A673 (cell line): Measurements from ENCODE around the gene ZNF555. TPM values are rescaled to one million over a fixed set of nuclear protein-coding genes. Genes with fewer than 3 reads are reported as not detected.

Experiments
- BruUV-seq: library from RNA; stranded (reverse); fragments of 400-500 nt; replicated peaks from 2 replicates; lab custom pipeline; 2021; lab: Mats Ljungman, UMichigan
- CTCF ChIA-PET: fragments of 300-600 bp; sonication (Branson Sonifier 250); formaldehyde crosslinking; loops from one replicate; lab custom pipeline; 2022; ENCODE audit warnings: antibody characterized with exemption; lab: Charles Lee
- POLR2A ChIA-PET: fragments of 300-600 bp; sonication (Branson Sonifier 250); formaldehyde crosslinking; loops from one replicate; lab custom pipeline; 2022; ENCODE audit warnings: antibody characterized with exemption; ENCODE audit not compliant: low non-redundant PET; lab: Charles Lee
- DNase-seq: peaks from one replicate; pipeline ENCODE4 v3.0.0-alpha.2; 2015; ENCODE audit warnings: low spot score
- H3K27ac ChIP-seq: fragments of 200-600 bp; sonication (generic); 2 replicates; pipeline ENCODE4 v1.5.1; 2016; ENCODE audit warnings: mixed run types, low read depth, mild to moderate bottlenecking, mixed read lengths, antibody characterized with exemption, low read length; ENCODE audit not compliant: poor library complexity, severe bottlenecking
- H3K27me3 ChIP-seq: fragments of 200-600 bp; sonication (generic); replicated peaks from 2 replicates; pipeline ENCODE4 v1.6.1; 2017; ENCODE audit warnings: mixed run types, low read depth, mild to moderate bottlenecking, mixed read lengths, antibody characterized with exemption, low read length; ENCODE audit not compliant: insufficient read depth, poor library complexity
- H3K36me3 ChIP-seq: fragments of 200-600 bp; sonication (generic); 2 replicates; pipeline ENCODE4 v1.6.1; 2016; ENCODE audit warnings: mixed run types, mild to moderate bottlenecking, mixed read lengths, antibody characterized with exemption, low read length; ENCODE audit not compliant: insufficient read depth, poor library complexity, severe bottlenecking
- H3K4me1 ChIP-seq: fragments of 200-600 bp; sonication (generic); 2 replicates; pipeline ENCODE4 v1.6.1; 2017; ENCODE audit warnings: mixed run types, mild to moderate bottlenecking, mixed read lengths, antibody characterized with exemption, low read length; ENCODE audit not compliant: insufficient read depth, poor library complexity, severe bottlenecking
- H3K4me3 ChIP-seq: fragments of 200-600 bp; sonication (generic); 2 replicates; pipeline ENCODE4 v1.5.1; 2016; ENCODE audit warnings: low read depth, mixed run types, mild to moderate bottlenecking, mixed read lengths, low read length; ENCODE audit not compliant: poor library complexity, severe bottlenecking
- H3K9me3 ChIP-seq: fragments of 200-600 bp; sonication (generic); 2 replicates; pipeline ENCODE4 v1.6.1; 2016; ENCODE audit warnings: mixed run types, low read depth, mild to moderate bottlenecking, mixed read lengths, antibody characterized with exemption, low read length; ENCODE audit not compliant: poor library complexity, severe bottlenecking
- EZH2 ChIP-seq: fragments of 200-600 bp; sonication (generic); IDR thresholded peaks from 2 replicates; pipeline ENCODE4 v1.6.1; 2017; ENCODE audit warnings: borderline replicate concordance, low read depth, mild to moderate bottlenecking, mixed read lengths, antibody characterized with exemption, low read length; ENCODE audit not compliant: poor library complexity, severe bottlenecking
- intact Hi-C: fragments of 100-400 bp; cut with micrococcal nuclease; formaldehyde crosslinking; loops from one replicate; pipeline ENCODE4 v1.10.0; 2022; ENCODE audit not compliant: unreplicated experiment
- total RNA-seq: library from RNA; stranded (reverse); gene quantifications from 2 replicates; pipeline ENCODE4 v1.2.3, GENCODE V29; 2021
- TF ChIP-seq, protein P1 (sequence below): fragments of 300-800, 200-600 bp; sonication (generic); conservative IDR thresholded peaks from 2 replicates; pipeline ENCODE4 v1.5.1; 2017; ENCODE audit warnings: low read depth, mild to moderate bottlenecking, antibody characterized with exemption, low read length, moderate library complexity, mixed read lengths

The ZNF555 gene
- total RNA-seq, 1 experiment from 2014 or later = 4.8 TPM

DNA sequence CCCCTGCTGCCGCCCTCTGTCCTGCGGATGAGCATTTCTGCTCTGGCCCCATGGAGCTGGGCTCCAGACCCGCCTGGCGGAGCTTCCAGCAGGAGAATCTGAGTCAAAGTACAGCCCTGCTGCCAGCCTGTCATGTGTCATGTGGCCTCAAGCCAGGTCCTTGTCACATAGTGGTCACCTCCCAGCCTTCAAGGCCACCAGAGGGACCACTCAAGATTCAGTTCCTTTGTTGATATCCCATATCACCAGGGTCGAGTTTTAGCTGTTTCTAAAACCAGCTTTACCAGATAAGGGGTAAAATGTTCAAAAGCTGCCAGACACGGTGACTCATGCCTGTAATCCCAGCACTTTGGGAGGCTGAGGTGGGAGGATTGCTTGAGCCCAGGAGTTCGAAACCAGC is 42.5 kb upstream of the ZNF555 start:
- intact Hi-C loops = no loop called here
- no peak overlapping the region for H3K27ac ChIP-seq
- no peak overlapping the region for H3K4me3 ChIP-seq
- ChIA-PET CTCF (no interaction called here), POLR2A (no interaction called here)
- H3K27me3 ChIP-seq = no peaks in the 10 kb centered on the region
- TF ChIP-seq EZH2 = no peak
- TF ChIP-seq, protein P1, sequence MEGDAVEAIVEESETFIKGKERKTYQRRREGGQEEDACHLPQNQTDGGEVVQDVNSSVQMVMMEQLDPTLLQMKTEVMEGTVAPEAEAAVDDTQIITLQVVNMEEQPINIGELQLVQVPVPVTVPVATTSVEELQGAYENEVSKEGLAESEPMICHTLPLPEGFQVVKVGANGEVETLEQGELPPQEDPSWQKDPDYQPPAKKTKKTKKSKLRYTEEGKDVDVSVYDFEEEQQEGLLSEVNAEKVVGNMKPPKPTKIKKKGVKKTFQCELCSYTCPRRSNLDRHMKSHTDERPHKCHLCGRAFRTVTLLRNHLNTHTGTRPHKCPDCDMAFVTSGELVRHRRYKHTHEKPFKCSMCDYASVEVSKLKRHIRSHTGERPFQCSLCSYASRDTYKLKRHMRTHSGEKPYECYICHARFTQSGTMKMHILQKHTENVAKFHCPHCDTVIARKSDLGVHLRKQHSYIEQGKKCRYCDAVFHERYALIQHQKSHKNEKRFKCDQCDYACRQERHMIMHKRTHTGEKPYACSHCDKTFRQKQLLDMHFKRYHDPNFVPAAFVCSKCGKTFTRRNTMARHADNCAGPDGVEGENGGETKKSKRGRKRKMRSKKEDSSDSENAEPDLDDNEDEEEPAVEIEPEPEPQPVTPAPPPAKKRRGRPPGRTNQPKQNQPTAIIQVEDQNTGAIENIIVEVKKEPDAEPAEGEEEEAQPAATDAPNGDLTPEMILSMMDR = no peak
- DNase-seq = no peak
- no peaks in the 10 kb centered on the region for H3K9me3 ChIP-seq
- no TSS peak for BruUV-seq
- H3K4me1 ChIP-seq = peaks cover under 1% of the 10 kb centered on the region
- peaks cover 57% of the 10 kb centered on the region for H3K36me3 ChIP-seq

DNA sequence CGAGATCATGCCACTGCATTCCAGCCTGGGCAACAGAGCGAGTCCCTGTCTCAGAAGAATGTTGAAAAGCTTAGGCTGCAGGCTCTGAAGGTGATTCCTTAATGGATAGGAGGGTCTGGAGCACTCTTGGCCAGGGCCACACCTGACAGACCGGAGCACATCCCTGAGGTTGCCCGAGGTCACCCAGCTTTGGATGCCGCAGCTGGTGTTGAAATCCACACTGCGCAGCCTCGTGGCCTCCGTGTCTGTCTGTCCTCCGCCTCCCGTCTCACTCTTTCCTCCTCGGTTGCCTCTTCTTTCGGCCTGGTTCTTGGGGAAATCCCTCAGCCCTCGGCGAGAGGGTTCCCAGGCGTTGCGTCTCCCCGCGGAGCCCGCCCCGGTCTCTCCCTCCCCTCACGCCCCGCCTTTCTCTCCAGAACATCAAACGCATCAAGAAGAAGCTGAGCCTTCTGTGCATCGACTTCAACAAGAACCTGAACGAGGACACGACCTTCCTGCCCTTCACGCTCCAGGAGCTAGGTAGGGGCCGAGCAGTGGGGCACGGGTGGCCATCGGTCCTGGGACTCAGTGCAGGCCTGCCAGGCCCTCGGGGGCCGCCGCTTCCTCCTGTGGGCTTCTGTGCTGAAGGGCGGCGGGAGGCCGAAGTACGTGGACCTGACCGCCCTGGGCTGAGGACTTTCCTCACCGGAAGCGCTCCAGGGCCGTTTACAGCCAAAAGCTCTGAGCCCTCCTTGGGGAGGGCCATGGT is 41.8 kb upstream of the ZNF555 start:
- Histone ChIP-seq H3K27me3 (no peaks in the 10 kb centered on the region), H3K9me3 (no peaks in the 10 kb centered on the region), H3K27ac (no peak overlapping the region), H3K36me3 (peaks cover 51% of the 10 kb centered on the region), H3K4me3 (no peak overlapping the region), H3K4me1 (peaks cover 5% of the 10 kb centered on the region)
- CTCF ChIA-PET = no interaction called here
- intact Hi-C loops = no loop called here
- TF ChIP-seq EZH2 = no peak
- TF ChIP-seq, protein P1 = no peak
- no peak for DNase-seq
- POLR2A ChIA-PET = no interaction called here
- BruUV-seq = no TSS peak

DNA sequence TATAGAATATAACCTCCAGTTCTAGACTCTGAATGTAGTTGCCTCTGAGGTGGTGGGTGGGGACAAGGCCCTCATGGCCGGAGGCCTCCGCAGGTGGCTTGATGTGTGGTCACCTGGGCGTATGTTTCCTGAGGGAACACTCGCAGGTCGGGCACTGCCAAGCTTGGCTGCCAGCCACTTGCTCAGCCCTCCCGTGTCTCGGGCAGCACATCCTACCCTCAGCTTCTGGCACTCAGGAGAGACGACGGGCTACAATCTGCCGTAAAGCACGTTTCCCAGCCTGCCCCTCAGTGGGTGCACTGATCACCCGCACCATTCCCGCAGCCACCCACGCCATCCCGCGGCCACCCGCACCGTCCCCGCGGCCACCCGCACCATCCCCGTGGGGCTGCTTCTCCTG is 40.8 kb upstream of the ZNF555 start:
- ChIA-PET POLR2A (no interaction called here), CTCF (no interaction called here)
- DNase-seq = no peak
- Histone ChIP-seq H3K27ac (no peak overlapping the region), H3K36me3 (peaks cover 51% of the 10 kb centered on the region), H3K9me3 (no peaks in the 10 kb centered on the region), H3K4me1 (peaks cover 5% of the 10 kb centered on the region), H3K4me3 (no peak overlapping the region), H3K27me3 (no peaks in the 10 kb centered on the region)
- TF ChIP-seq, protein P1 = no peak
- no peak for TF ChIP-seq EZH2
- intact Hi-C loops = no loop called here
- BruUV-seq = no TSS peak
